Keratinocyte (primary cell): ENCODE results near the gene PPP1R13L. TPM values are rescaled to one million over a fixed set of nuclear protein-coding genes. Genes with fewer than 3 reads are reported as not detected.
A peak's percentile ranks its signal among the peaks of the same experiment; 100 is the strongest.

Source experiments
- DNase-seq: peaks from one replicate; pipeline ENCODE4 v3.0.0-alpha.2; 2011; ENCODE audit warnings: low read depth, missing footprints, low spot score
- FAIRE-seq: peaks from 2 replicates; lab custom pipeline; 2011; peaks lifted over from hg19 to GRCh38; lab: Jason Lieb, UNC
- H2AFZ ChIP-seq: 2 replicates; pipeline ENCODE4 v1.6.0; 2012; ENCODE audit warnings: low read length, control low read depth, inconsistent platforms; ENCODE audit not compliant: control insufficient read depth
- H3K27ac ChIP-seq: 2 replicates; pipeline ENCODE4 v1.5.1; 2011; ENCODE audit warnings: low read length; ENCODE audit not compliant: control insufficient read depth, insufficient read depth
- H3K27me3 ChIP-seq: 3 replicates; pipeline ENCODE4 v1.6.0; 2011; ENCODE audit warnings: low read length; ENCODE audit not compliant: control insufficient read depth, insufficient read depth; ENCODE audit errors: extremely low read depth
- H3K36me3 ChIP-seq, 2 experiments: 2 replicates in 1 of 2; 3 replicates in 1 of 2; pipeline ENCODE4 v1.5.1; 2011; ENCODE audit warnings: low read length in 2 of 2, mild to moderate bottlenecking in 1 of 2; ENCODE audit not compliant: control insufficient read depth in 2 of 2, insufficient read depth in 2 of 2; ENCODE audit errors: extremely low read depth in 1 of 2
- H3K4me1 ChIP-seq: 3 replicates; pipeline ENCODE4 v1.5.1; 2011; ENCODE audit warnings: low read length; ENCODE audit not compliant: control insufficient read depth, insufficient read depth; ENCODE audit errors: extremely low read depth
- H3K4me2 ChIP-seq: 3 replicates; pipeline ENCODE4 v1.6.0; 2011; ENCODE audit warnings: low read depth, low read length; ENCODE audit not compliant: control insufficient read depth, insufficient read depth; ENCODE audit errors: extremely low read depth
- H3K4me3 ChIP-seq, 3 experiments: fragments of 200-600 bp in 1 of 3; sonication (generic) in 1 of 3; 2 replicates in 2 of 3; 3 replicates in 1 of 3; pipeline ENCODE4 v1.5.1; 2011 to 2016; ENCODE audit warnings: low read length in 3 of 3, mild to moderate bottlenecking in 3 of 3, control low read depth in 2 of 3, inconsistent platforms in 1 of 3, low read depth in 1 of 3, mixed read lengths in 1 of 3, mixed run types in 1 of 3, moderate library complexity in 1 of 3; ENCODE audit not compliant: control insufficient read depth in 2 of 3, insufficient read depth in 2 of 3; ENCODE audit errors: extremely low read depth in 1 of 3
- H3K79me2 ChIP-seq: 2 replicates; pipeline ENCODE4 v1.6.0; 2012; ENCODE audit warnings: low read length; ENCODE audit not compliant: control insufficient read depth, insufficient read depth
- H3K9ac ChIP-seq: 3 replicates; pipeline ENCODE4 v1.6.0; 2011; ENCODE audit warnings: low read length; ENCODE audit not compliant: control insufficient read depth, insufficient read depth; ENCODE audit errors: extremely low read depth
- H3K9me1 ChIP-seq: 3 replicates; pipeline ENCODE4 v1.6.0; 2011; ENCODE audit warnings: low read length; ENCODE audit not compliant: control insufficient read depth, insufficient read depth; ENCODE audit errors: extremely low read depth
- H3K9me3 ChIP-seq: 2 replicates; pipeline ENCODE4 v1.5.1; 2012; ENCODE audit warnings: low read depth, low read length; ENCODE audit not compliant: control insufficient read depth
- H4K20me1 ChIP-seq: 3 replicates; pipeline ENCODE4 v1.6.0; 2011; ENCODE audit warnings: low read length; ENCODE audit not compliant: control insufficient read depth, insufficient read depth; ENCODE audit errors: extremely low read depth
- CTCF ChIP-seq, 3 experiments: IDR thresholded peaks in 1 of 3; conservative IDR thresholded peaks in 1 of 3; optimal IDR thresholded peaks in 1 of 3; 2 replicates in 2 of 3; 3 replicates in 1 of 3; pipeline versions ENCODE3 to v1.5.1; 2011; ENCODE audit warnings: low read length in 3 of 3, mild to moderate bottlenecking in 3 of 3, moderate library complexity in 2 of 3, control low read depth in 1 of 3, inconsistent platforms in 1 of 3; ENCODE audit not compliant: insufficient read depth in 2 of 3; ENCODE audit errors: extremely low read depth in 1 of 3
- EZH2 ChIP-seq: IDR thresholded peaks from one replicate; pipeline ENCODE4 v1.6.1; 2012; ENCODE audit warnings: inconsistent platforms, mild to moderate bottlenecking, low read length, moderate library complexity
- dilution Hi-C: fragments of 300-500 bp; cut with MboI; formaldehyde crosslinking; loops from one replicate; pipeline ENCODE4 v1.7.0; 2020; ENCODE audit warnings: low sequenced_read_pairs; ENCODE audit not compliant: extremely low pct_ligation_motif_present
- polyA plus RNA-seq, 5 experiments: library from polyadenylated mRNA; depleted of rRNA in 3 of 5; stranded (reverse) in 3 of 5; stranded (forward) in 1 of 5; unstranded in 1 of 5; fragments of >200 nt; gene quantifications; 1 replicate in 1 of 5; 2 replicates in 3 of 5; 3 replicates in 1 of 5; pipeline versions ENCODE4 v1.2.1 to v1.2.3, GENCODE V29; 2011 to 2012; ENCODE audit warnings: missing spikeins in 2 of 5, low read depth in 1 of 5, low replicate concordance in 1 of 5

The PPP1R13L gene
- polyA plus RNA-seq, 1 donor (not counting 4 experiments of a cell fraction or from before 2014, with no cell fraction given) = 31.2 TPM

- H3K9ac ChIP-seq = peak overlapping the region; percentile 87
- no peaks in the 10 kb centered on the region for H3K79me2 ChIP-seq
- dilution Hi-C loops = no loop called here
- H3K4me2 ChIP-seq = peak overlapping the region; percentile 88
- H4K20me1 ChIP-seq = no peaks in the 10 kb centered on the region
- no peaks in the 10 kb centered on the region for H3K9me3 ChIP-seq
- H3K36me3 ChIP-seq = no peaks in the 10 kb centered on the region
- DNase-seq = no peak
- peaks cover 53% of the 10 kb centered on the region for H3K4me1 ChIP-seq
- no peaks in the 10 kb centered on the region for H3K9me1 ChIP-seq
- TF ChIP-seq CTCF (optimal IDR thresholded peaks at IDR 0.05 in 1 of 3, IDR thresholded peaks at IDR 0.05 in 1 of 3, conservative IDR thresholded peaks at IDR 0.05 in 1 of 3; ENCODE audit: extremely low read depth in 1 of 3, insufficient read depth in 2 of 3, low read length in 3 of 3) (no peak), EZH2 (no peak)
- H2AFZ ChIP-seq = peak overlapping the region; percentile 58
- no peak for FAIRE-seq
- peak overlapping the region; percentile 93 for H3K27ac ChIP-seq
- H3K4me3 ChIP-seq = peak overlapping the region; percentile 32 to 66 (median 57)
- no peaks in the 10 kb centered on the region for H3K27me3 ChIP-seq
Observed at GRCh38 chr19:45443462-45444317, 38.8 kb upstream of the PPP1R13L start.

GRCh38 chr19:45442778-45443461 lies 38.1 kb upstream of the PPP1R13L start:
- Histone ChIP-seq H3K9me1 (no peaks in the 10 kb centered on the region), H3K4me3 (peak overlapping the region in 2 of 3 experiments; percentile 57 to 66), H3K9me3 (no peaks in the 10 kb centered on the region), H3K27me3 (no peaks in the 10 kb centered on the region), H3K4me2 (peak overlapping the region; percentile 88), H2AFZ (peak overlapping the region; percentile 58), H3K79me2 (no peaks in the 10 kb centered on the region), H3K27ac (peak overlapping the region; percentile 93), H3K36me3 (no peaks in the 10 kb centered on the region), H3K9ac (peak overlapping the region; percentile 87), H3K4me1 (peaks cover 45% of the 10 kb centered on the region), H4K20me1 (no peaks in the 10 kb centered on the region)
- DNase-seq (no peak), FAIRE-seq (no peak)
- dilution Hi-C loops = no loop called here
- no peak for TF ChIP-seq CTCF (optimal IDR thresholded peaks at IDR 0.05 in 1 of 3, IDR thresholded peaks at IDR 0.05 in 1 of 3, conservative IDR thresholded peaks at IDR 0.05 in 1 of 3; ENCODE audit: extremely low read depth in 1 of 3, insufficient read depth in 2 of 3, low read length in 3 of 3)
